Chondrocyte (in vitro differentiated cells): Measurements from ENCODE around the gene KRT72. TPM values are rescaled to one million over a fixed set of nuclear protein-coding genes. Genes with fewer than 3 reads are reported as not detected.

Experiments used
- DNase-seq: peaks from one replicate; pipeline ENCODE4 v3.0.0; 2021; ENCODE audit warnings: mixed read lengths, low spot score
- H3K27ac Mint-ChIP-seq: one replicate; pipeline ENCODE4 v1.8.0; 2021; ENCODE audit warnings: mild to moderate bottlenecking, moderate library complexity, mixed read lengths; ENCODE audit not compliant: unreplicated experiment
- H3K27me3 Mint-ChIP-seq: 2 replicates; pipeline ENCODE4 v1.8.0; 2021; ENCODE audit warnings: low read depth, mixed read lengths
- H3K36me3 Mint-ChIP-seq: 2 replicates; pipeline ENCODE4 v1.8.0; 2021; ENCODE audit warnings: low read depth, mixed read lengths
- H3K4me1 Mint-ChIP-seq: 2 replicates; pipeline ENCODE4 v1.8.0; 2021; ENCODE audit warnings: low read depth, mild to moderate bottlenecking, mixed read lengths
- H3K4me3 Mint-ChIP-seq: one replicate; pipeline ENCODE4 v1.8.0; 2021; ENCODE audit warnings: mild to moderate bottlenecking, moderate library complexity, mixed read lengths; ENCODE audit not compliant: unreplicated experiment
- H3K9me3 Mint-ChIP-seq: 2 replicates; pipeline ENCODE4 v1.8.0; 2021; ENCODE audit warnings: low read depth, mixed read lengths
- CTCF ChIP-seq: fragments of 200-600 bp; sonication (generic); IDR thresholded peaks from 2 replicates; pipeline ENCODE4 v1.5.0; 2021; ENCODE audit warnings: antibody characterized with exemption, mild to moderate bottlenecking, moderate library complexity
- total RNA-seq: library from RNA; stranded (reverse); gene quantifications from 3 replicates; pipeline ENCODE4 v1.2.1, GENCODE V29; 2021

KRT72 gene
- total RNA-seq, 1 donor from 2014 or later = not detected

GRCh38 chr12:52615912-52616311 is 14.6 kb upstream of the KRT72 start:
- Mint-ChIP-seq H3K4me3 (no peak overlapping the region), H3K4me1 (no peaks in the 10 kb centered on the region), H3K27ac (no peak overlapping the region), H3K27me3 (peaks cover 72% of the 10 kb centered on the region), H3K36me3 (peaks cover 2% of the 10 kb centered on the region), H3K9me3 (no peaks in the 10 kb centered on the region)
- no peak for TF ChIP-seq CTCF
- DNase-seq = no peak

- Mint-ChIP-seq H3K9me3 (no peaks in the 10 kb centered on the region), H3K4me1 (no peaks in the 10 kb centered on the region), H3K27me3 (peaks cover 71% of the 10 kb centered on the region), H3K4me3 (no peak overlapping the region), H3K36me3 (no peaks in the 10 kb centered on the region), H3K27ac (no peak overlapping the region)
- DNase-seq = no peak
- TF ChIP-seq CTCF = no peak
Measured at GRCh38 chr12:52615208-52615868, 14.1 kb upstream of the KRT72 start.

GRCh38 chr12:52614381-52615207 is 13.3 kb upstream of the KRT72 start:
- no peaks in the 10 kb centered on the region for H3K36me3 Mint-ChIP-seq
- TF ChIP-seq CTCF = no peak
- H3K4me1 Mint-ChIP-seq = no peaks in the 10 kb centered on the region
- DNase-seq = no peak
- H3K4me3 Mint-ChIP-seq = no peak overlapping the region
- no peaks in the 10 kb centered on the region for H3K9me3 Mint-ChIP-seq
- peaks cover 74% of the 10 kb centered on the region for H3K27me3 Mint-ChIP-seq
- H3K27ac Mint-ChIP-seq = no peak overlapping the region

- Mint-ChIP-seq H3K9me3 (no peaks in the 10 kb centered on the region), H3K4me3 (no peak overlapping the region), H3K27ac (no peak overlapping the region), H3K4me1 (no peaks in the 10 kb centered on the region), H3K27me3 (peaks cover 78% of the 10 kb centered on the region), H3K36me3 (no peaks in the 10 kb centered on the region)
- DNase-seq = no peak
- no peak for TF ChIP-seq CTCF
Measured at GRCh38 chr12:52613384-52614030, 12.2 kb upstream of the KRT72 start.
